ENCODE results near the gene CSRP1. TPM values are rescaled to one million over a fixed set of nuclear protein-coding genes. Genes with fewer than 3 reads are reported as not detected.
A peak's percentile ranks its signal among the peaks of the same experiment; 100 is the strongest.

The CSRP1 gene
- total and polyA plus RNA-seq, 9 of the 15 experiments (the other 6 are each of a cell fraction or from before 2014, with no cell fraction given), result 6.8 to 39.4 (median 23.7) TPM

DNA sequence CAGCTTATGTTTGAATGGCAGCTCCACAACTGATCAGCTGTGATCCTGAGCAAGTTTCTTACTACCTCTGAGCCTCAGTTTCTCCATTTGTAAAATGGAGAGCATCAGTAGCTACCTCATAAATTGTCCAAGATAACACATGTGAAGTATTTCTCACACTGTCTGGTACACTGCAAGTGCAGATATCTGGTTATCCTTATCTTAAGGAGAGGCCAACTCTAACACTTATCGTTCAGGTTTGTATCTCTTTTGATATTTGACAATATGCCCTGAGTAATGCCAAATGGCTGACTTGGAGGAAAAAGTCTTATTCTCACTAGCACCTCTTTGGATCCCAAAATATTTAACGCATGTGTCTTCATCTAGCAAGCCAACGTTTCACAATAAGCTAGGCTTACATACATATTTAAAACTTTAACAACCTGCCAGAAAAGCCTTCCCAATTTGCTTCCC, 2.7 kb downstream of the CSRP1 start:
- no peak overlapping the region for H3K27ac ChIP-seq (ENCODE audit: extremely low read depth, low read depth, low read length)
- no peak overlapping the region for H3K9ac ChIP-seq (ENCODE audit: insufficient read depth in 1 of 2, low read depth in 2 of 2, low read length in 2 of 2)
- H4K20me1 ChIP-seq (replicated peaks; ENCODE audit: control insufficient read depth, insufficient read depth, low read length), result no peaks in the 10 kb centered on the region
- intact Hi-C loops (cut with micrococcal nuclease) (no loop called here), in situ Hi-C loops (cut with MboI) (no loop called here)
- peaks cover 0 to 8% of the 10 kb centered on the region in 2 experiments; a peak in 1 of 5 replicates for H3K27me3 ChIP-seq (ENCODE audit: control insufficient read depth in 2 of 2, insufficient read depth in 2 of 2, low read length in 2 of 2)
- H3K4me3 ChIP-seq, result no peak overlapping the region
- peaks cover 11 to 13% of the 10 kb centered on the region in 2 experiments for H3K4me1 ChIP-seq (replicated peaks in 1 of 2; ENCODE audit: control insufficient read depth in 2 of 2, insufficient read depth in 2 of 2, low read length in 2 of 2)
- no peak overlapping the region for H2AFZ ChIP-seq (ENCODE audit: low read depth, low read length)
- ChIA-PET CTCF (ENCODE audit: low intra/inter-chr PET ratio) (no interaction called here), POLR2A (interaction anchor here (0.6 to 1.6 kb wide), 6 partner anchors 9 to 40 kb away, joined by 3 to 6 read pairs (median 4); no protein-coding TSS in a partner anchor)
- no peaks in the 10 kb centered on the region for H3K79me2 ChIP-seq (ENCODE audit: control insufficient read depth, insufficient read depth, low read length)
- no peak for ATAC-seq
- H3K36me3 ChIP-seq (ENCODE audit: control insufficient read depth, insufficient read depth, low read length), result no peaks in the 10 kb centered on the region
- BruUV-seq (replicated peaks), result no TSS peak
- no peak for DNase-seq (ENCODE audit: extremely low read depth in 1 of 4, low spot score in 3 of 4)
- TF ChIP-seq MEIS2 (IDR thresholded peaks at IDR 0.05; ENCODE audit: partially characterized antibody), result peak; percentile 54
- TF ChIP-seq CEBPB (tag; IDR thresholded peaks at IDR 0.05), result 0 out of 2 replicates have a peak, but pooled peaks have one; percentile 6
- no peak for TF ChIP-seq SRSF7 (optimal IDR thresholded peaks at IDR 0.05; ENCODE audit: low read depth, low read length)
- no peak for TF ChIP-seq ZNF785 (CRISPR knock-in tag; IDR thresholded peaks at IDR 0.05)
- peak in 1 of 2 experiments; percentile 86; a peak in 2 of 4 replicates for TF ChIP-seq TEAD1 (CRISPR knock-in tag; IDR thresholded peaks at IDR 0.05)
- TF ChIP-seq CEBPG (CRISPR knock-in tag; IDR thresholded peaks at IDR 0.05), result no peak
- TF ChIP-seq CEBPG (tag; conservative IDR thresholded peaks at IDR 0.05 in 1 of 2, IDR thresholded peaks at IDR 0.05 in 1 of 2), result peak in 1 of 2 experiments; percentile 10; a peak in 1 of 4 replicates
- TF ChIP-seq, protein P1, sequence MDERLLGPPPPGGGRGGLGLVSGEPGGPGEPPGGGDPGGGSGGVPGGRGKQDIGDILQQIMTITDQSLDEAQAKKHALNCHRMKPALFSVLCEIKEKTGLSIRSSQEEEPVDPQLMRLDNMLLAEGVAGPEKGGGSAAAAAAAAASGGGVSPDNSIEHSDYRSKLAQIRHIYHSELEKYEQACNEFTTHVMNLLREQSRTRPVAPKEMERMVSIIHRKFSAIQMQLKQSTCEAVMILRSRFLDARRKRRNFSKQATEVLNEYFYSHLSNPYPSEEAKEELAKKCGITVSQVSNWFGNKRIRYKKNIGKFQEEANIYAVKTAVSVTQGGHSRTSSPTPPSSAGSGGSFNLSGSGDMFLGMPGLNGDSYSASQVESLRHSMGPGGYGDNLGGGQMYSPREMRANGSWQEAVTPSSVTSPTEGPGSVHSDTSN (CRISPR knock-in tag; IDR thresholded peaks at IDR 0.05; ENCODE audit: low read depth), result no peak
- TF ChIP-seq, protein P1 (tag; conservative IDR thresholded peaks at IDR 0.05; ENCODE audit: low read depth), result peak; percentile 51
- TF ChIP-seq XRCC3 (IDR thresholded peaks at IDR 0.05), result no peak
- 0 out of 2 replicates have a peak, but pooled peaks have one; percentile 15 for TF ChIP-seq CBFA2T3 (IDR thresholded peaks at IDR 0.05)
- TF ChIP-seq FOSL1 (tag; conservative IDR thresholded peaks at IDR 0.05), result peak; percentile 31; the same call in 1 of the 2 replicates
- TF ChIP-seq, protein P2, sequence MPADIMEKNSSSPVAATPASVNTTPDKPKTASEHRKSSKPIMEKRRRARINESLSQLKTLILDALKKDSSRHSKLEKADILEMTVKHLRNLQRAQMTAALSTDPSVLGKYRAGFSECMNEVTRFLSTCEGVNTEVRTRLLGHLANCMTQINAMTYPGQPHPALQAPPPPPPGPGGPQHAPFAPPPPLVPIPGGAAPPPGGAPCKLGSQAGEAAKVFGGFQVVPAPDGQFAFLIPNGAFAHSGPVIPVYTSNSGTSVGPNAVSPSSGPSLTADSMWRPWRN (IDR thresholded peaks at IDR 0.05; ENCODE audit: low read depth), result peak; percentile 69; the same call in 1 of the 2 replicates
- H3K9me3 ChIP-seq (replicated peaks; ENCODE audit: control insufficient read depth, insufficient read depth, low read depth, low read length), result no peaks in the 10 kb centered on the region
- no peak overlapping the region for H3K4me2 ChIP-seq (ENCODE audit: insufficient read depth, low read length)
- WGBS (ENCODE audit: insufficient coverage, low coverage, missing lambda C conversion rate), result 14% methylated on average over 3 of the region's 3 CpGs
- no peak for FAIRE-seq
- H3K9me1 ChIP-seq (ENCODE audit: control insufficient read depth, insufficient read depth, low read length), result no peaks in the 10 kb centered on the region
